Stimulated activated CD4-positive, alpha-beta T cell treated with anti-CD3 and anti-CD28 coated beads, TNF-alpha, amount 100 ng/mL, for 48 hours (primary cell): ENCODE results near the gene KRTAP5-8.
"Not testable (repeated sequence)": the region's sequence is repeated elsewhere in the genome, so short reads cannot be mapped to it uniquely, and the experiment has no call there.

Experiments
- DNase-seq, 3 donors: peaks; one replicate each; pipeline ENCODE4 v3.0.0-alpha.2; 2020; ENCODE audit warnings: low read depth in 3 of 3

KRTAP5-8 gene

DNA sequence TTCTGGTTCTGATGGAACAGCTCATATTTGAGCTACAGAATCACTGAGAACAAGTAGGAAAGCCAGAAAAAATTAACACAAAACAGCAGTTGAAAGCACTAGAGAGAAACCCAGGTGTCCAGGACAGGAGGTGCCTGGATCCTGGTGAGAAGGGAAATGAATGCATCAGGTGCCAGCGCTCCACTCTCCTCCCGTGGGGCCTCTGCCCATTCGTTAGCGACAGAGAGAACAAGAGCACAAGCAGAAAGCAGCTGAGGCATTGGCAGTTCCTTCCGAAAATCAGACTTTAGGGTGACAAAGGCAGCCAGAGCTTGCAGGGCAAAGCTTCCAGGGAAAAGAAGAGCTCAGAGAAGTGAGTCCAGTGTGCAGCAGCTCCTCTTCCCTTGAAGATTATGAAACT lies 30.7 kb upstream of the KRTAP5-8 start:
- DNase-seq = no peak

DNA sequence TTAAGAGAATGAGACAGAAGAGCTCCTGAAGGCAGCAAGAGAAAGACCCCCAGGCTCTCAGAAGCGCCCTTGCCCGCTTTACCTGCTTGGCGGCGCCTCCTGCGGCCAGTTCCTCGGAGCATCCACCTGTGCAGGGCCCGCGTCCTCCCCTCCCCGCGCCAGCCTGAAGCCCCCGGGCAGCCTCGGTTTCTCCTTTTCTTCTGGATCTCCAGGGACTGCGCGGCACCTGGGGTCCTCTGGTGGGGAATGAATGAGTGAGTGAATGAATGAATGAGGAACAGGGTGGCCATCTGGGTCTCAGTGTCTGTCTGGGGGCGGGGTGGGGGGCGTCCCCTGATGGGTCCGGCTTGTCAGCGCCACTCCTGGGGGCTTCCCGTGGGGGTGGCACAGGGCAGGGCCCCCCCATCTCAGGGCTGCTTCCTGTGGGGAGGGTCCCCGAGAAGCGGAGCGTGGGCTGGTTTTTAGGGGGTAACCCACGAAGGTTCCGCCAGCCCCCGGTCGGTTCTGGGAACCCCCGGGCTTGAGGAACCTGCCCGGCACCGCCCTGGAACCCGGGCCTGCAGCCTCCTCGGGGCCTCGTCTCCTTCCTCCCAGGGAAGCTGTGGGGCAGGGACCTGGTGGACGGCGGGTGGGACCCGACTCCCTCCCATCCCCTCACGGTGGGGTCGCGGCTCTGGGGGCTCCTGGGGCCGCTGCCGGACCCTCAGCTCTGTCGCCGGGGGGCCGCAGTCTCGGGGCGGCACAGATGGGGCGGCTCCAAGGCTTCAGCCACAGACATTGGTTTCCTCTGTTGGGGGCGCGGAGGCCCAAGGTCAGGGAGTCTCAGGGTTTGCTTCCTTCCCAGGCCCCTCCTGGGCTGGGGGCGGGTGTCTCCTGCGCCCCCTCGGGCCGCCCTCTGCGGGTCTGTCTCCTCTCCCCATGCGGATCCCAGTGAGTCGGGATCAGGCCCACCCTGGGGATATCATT lies 19.0 kb upstream of the KRTAP5-8 start:
- no peak for DNase-seq

DNA sequence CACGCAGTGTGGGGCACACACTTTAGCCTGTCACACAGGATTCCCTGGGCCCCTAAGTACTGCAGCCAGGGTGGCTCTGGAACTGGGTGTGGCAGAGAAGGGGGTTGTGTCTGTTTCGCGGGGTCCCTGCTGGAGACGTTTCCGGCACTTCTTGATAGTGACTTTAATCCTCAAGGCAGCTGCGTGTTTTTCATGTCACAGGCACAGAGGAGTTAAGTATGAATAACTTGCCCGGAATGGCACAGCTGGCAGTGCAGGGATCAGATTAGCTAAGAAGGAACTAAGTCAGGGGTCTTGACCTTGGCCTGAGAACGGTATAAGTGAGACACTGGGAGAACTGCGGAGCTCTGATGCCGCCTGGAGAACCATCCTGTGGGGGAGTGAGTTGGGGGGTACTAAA lies 18.3 kb upstream of the KRTAP5-8 start:
- DNase-seq = no peak

DNA sequence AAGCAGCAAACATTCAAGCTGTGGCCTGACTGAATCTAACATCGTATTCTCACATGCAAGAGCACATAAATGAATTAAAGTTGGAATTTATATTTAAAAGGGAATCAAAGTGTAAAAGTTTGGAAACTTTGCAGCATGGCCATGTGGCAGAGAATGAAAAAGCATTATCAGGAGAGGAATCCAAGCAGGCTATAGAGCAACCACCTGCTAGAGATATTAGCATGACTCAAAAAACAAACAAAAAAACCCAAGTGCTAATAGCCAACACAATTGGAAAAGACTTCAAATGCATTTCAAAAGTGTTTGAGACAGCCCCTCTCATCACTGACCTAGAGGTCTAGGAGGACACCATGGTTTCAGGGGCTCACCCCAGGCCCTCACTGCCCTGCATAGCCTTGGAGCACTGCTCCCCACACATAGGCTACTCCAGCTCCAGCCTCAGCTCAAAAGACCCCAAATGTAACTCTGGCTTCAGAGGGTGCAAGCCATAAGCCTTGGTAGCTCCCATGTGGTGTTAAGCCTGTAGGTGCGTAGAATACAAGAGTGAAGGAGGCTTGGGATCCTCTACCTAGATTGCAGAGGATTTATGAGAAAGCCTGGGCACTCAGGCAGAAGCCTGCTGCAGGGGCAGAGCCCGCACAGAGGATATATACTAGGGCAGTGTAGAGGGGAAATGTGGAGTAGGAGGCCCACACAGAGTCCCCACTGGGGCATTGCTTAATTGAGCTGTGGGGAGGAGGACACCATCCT lies 12.5 kb upstream of the KRTAP5-8 start:
- DNase-seq = no peak

DNA sequence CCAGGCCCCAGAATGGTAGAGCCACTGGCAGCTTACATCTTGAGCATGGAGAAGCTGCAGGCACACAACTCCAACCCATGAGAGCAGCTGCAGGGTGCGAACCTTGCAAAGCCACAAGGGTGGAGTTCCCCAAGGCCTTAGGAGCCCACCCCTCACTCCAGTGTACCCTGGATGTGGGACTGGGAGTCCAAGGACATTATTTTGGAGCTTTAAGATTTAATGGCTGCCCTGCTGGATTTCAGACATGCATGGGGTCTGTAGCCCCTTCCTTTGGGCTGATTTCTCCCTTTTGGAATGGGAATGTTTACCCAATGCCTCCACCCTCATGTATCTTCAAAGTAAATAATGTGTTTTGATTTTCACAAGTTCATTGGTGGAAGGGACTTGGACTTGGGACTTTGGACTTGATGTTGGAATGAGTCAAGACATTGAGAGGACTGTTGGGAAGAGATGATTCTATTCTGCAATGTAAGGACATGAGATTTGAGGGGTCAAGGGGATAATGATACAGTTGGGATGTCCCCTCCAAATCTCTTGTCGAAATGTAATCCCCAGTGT lies 11.8 kb upstream of the KRTAP5-8 start:
- no peak for DNase-seq

DNA sequence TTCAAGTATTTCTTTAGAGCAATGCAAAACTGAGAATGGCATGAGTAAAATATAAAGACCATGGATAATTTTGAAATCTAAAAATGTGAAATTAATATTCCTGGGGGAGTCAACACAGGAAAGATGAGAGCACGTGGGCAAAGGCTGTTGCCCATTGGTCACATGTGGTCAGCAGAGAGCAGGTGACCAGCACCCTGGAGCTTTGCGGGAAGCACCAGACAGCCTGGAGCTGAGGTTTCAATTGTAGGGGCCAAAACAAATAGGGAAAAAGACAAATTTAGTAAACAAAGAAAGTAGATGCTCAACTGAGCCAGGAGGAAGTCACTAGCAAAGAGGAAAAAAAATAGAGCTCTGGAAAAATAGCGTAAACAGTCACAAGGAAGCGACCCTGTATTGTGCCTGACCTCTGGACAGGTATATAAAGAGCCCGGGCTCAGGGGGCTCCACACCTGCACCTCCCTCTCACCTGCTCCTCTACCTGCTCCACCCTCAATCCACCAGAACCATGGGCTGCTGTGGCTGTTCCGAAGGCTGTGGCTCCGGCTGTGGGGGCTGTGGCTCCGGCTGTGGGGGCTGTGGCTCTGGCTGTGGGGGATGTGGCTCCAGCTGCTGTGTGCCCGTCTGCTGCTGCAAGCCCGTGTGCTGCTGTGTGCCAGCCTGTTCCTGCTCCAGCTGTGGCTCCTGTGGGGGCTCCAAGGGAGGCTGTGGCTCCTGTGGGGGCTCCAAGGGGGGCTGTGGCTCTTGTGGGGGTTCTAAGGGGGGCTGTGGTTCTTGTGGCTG lies 10.8 kb upstream of the KRTAP5-8 start, which contains the start of gene KRTAP5-7:
Gene KRTAP5-7 (plus strand): TSS at position 472 of the 780 bp plus-strand sequence. CDS start 34 bp downstream, at position 506.
- not testable (repeated sequence) for DNase-seq

DNA sequence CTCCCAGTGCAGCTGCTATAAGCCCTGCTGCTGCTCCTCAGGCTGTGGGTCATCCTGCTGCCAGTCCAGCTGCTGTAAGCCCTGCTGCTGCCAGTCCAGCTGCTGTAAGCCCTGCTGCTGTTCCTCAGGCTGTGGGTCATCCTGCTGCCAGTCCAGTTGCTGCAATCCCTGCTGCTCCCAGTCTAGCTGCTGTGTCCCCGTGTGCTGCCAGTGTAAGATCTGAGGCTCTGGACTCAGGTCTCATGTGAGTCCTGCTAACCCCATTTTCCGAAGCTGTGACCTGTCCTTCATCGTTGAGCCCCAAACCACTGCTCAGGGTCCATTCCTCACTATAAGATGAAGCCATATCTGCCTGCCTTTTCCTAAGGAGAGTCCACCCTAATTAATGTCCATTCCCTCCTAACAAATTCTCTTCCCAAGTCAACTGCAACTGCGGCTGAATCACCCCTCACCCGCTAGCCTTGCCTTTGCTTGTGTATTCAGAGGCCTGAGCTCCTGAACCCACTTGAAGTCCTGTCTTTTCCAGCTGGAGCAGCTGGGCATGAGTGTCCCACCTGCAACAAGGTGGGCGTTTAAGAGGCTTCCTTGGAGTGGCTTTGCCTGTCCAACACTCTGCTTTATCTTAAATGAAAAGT lies 10.1 kb upstream of the KRTAP5-8 start:
- no peak for DNase-seq

DNA sequence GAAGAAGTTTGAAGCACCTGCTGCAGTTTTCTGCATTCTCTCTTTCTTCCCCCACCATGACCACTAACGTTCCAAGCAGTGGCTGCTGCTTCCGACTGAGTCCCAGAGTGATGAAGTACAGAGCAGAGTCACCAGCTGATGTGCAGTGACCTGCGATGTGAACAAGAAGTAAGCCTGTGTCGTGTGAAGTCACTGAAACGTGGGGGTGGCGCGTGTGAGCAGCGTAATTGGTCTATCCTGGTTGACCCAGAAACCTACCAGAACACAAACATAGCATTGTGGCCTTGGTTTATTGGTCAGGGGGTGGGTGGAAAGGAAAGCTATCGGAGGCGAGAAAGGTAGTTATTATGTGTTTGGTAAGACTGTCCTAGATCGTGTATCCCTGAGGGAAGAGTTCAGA lies 7.2 kb upstream of the KRTAP5-8 start:
- DNase-seq = no peak

DNA sequence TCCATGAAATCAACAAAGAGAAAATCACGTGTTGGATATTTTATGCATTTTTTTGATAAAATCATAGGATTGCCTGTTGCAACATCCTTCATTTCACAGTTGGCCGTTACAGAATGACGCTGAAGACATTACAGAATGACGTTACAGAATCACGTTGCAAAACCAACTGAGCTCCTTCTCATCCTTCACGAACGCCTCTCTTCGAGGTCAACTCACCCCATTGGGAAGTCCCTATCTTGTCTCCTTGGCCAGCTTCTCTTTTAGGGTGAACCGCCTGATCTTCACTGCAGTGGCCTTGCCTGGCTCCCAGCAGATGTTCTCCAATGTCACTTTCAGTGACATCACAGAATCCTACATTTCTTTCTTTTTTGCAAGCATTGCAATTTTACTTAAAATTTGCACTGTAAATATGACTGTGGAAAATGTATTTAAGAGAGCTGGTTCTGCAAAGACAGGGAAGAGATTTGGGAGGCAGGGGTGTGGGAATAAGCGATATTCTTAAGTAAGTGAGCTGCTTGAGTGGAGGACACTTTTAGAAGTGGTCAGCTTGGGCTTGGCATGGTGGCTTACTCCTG lies 5.7 kb upstream of the KRTAP5-8 start:
- no peak for DNase-seq

DNA sequence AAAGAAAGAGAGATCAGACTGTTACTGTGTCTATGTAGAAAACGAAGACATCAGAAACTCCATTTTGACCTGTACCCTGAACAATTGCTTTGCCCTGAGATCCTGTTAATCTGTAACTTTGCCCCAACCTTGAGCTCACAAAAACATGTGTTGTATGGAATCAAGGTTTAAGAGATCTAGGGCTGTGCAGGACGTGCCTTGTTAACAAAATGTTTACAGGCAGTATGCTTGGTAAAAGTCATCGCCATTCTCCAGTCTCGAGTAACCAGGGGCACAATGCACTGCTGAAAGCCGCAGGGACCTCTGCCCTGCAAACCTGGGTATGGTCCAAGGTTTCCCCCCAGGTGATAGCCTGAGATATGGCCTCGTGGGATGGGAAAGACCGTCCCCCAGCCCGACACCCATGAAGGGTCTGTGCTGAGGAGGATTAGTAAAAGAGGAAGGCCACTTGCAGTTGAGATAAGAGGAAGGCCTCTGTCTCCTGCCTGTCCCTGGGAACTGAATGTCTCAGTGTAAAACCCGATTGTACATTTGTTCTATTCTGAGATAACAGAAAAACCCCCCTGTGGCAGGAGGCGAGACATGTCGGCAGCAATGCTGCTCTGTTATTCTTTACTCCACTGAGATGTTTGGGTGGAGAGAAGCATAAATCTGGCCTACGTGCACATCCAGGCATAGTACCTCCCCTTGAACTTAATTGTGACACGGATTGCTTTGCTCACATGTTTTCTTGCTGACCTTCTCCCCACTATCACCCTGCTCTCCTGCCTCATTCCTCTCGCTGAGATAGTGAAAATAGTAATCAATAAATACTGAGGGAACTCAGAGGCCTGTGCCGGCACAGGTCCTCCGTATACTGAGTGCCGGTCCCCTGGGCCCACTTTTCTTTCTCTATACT lies 2.9 kb upstream of the KRTAP5-8 start:
- DNase-seq = not testable (repeated sequence)

DNA sequence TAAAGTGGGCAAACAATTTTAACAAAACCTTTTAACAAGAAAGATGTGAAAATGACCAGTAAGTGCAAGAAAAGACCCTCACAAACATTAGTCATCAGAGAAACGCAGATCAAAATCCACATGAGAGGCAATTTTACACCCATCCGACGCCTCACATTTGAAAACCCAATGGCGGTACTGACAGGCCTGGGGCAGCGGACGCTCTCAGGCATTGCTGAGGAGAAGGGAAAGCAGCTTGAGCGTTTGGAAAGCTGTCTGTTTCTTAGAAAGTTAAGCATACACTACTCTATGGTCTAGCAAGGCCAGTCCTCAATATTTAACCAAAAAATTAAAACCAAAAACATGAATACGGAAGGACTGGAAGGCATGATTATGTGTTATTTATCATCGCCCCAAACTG lies 2.0 kb upstream of the KRTAP5-8 start:
- no peak for DNase-seq

DNA sequence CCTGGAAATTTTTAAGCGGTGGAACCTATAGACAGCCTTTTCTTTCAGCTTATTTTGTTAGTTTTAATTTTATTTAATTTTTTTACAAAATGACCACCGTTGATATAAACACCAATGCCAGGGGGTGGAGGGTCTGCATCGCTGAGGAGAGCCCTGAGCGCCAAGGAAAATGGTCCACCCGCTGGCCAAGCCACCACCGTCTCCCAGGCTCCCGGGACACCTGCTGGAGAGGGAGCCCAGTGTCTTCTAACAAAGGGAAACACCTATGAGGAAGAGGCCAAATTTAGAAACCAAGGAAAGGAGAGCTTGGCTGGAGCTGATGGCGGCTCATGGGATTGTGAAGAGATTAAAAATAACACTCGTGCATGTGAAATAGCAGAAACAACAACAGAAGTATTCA lies 288 bp upstream of the KRTAP5-8 start:
- DNase-seq = no peak

DNA sequence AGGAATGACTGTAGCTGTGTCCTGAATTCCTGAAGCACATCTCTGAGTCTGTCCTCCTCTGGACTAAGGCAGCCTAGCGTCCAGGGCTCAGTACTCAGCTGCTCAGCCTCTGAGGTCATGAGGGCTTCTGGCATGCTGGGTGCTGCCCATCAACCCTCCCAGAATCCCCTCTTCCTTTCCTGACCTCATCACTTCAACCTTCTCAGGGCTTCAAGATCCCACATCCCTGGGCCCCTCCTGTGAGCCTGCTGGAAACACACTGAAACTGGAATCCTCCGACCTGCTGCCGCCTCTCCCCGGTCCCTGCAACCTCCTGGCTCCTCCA lies 803 bp downstream of the KRTAP5-8 start:
- DNase-seq = no peak

DNA sequence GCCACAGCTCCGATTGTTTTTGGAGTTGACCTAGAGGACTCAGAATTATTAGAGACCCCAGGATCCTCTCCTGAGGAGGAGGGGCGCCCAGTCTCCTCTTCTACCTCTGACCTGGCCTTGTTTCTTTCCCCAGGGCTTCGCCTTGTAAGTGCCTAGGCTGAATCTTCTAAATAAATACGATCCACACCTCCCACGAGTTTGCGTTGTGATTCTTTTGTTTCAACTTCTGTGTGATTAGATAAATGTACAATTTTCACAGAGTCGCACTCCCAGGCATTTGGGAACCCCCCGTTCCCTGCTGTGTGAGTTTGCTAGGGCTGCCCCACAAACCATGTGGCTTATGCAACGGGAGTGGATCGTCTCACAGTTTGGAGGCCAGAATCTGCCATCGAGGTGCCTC lies 1.2 kb downstream of the KRTAP5-8 start:
- DNase-seq = no peak

DNA sequence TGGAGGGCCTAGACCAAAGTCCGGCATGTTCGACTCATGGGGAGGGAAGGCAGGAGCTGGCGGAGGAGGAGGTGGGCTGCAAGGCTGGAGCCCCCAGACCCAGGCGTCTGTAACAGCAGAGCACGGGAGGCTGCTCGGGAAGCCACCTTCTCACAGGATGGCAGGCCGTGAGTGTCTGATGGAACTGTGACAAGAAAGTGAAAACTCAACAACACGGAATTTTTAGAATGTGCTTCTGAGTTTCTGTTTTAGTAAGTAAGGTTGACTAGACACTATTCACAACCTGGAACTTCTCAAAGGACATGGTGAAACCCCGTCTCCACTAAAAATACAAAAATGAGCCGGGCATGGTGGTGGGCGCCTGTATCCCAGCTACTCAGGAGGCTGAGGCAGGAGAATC lies 2.1 kb downstream of the KRTAP5-8 start:
- DNase-seq = not testable (repeated sequence)

DNA sequence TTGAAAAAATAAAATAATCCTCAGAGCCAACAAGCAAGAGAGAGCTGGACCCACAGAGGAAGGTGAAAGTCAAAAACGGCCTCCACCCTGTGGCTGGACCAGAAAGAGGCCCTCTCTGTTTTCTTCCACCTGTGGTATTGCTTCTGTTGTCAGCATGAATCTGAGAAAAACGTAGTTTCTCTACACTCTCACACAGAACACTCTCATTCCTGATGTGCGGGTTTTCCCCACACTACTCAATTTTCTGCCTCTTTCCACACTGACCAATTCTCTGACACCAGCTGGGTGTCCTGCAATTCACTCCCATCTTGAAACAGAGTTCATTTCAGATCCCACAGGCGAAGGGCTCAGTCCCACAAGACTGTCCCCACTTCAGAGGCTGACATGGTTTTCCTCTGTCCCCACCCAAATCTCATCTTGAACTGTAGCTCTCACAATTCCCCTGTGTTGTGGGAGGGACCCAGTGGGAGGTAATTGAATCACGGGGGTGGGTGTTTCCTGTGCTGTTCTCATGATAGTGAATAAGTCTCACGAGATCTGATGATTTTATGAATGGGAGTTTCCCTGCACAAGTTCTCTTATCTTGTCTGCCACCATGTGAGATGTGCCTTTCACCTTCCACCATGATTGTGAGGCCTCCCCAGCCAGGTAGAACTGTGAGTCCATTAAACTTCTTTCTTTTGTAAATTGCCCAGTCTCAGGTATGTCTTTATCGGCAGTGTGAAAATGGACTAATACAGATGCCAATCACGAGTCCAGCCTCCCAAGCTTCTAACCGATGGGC lies 2.9 kb downstream of the KRTAP5-8 start:
- not testable (repeated sequence) for DNase-seq

DNA sequence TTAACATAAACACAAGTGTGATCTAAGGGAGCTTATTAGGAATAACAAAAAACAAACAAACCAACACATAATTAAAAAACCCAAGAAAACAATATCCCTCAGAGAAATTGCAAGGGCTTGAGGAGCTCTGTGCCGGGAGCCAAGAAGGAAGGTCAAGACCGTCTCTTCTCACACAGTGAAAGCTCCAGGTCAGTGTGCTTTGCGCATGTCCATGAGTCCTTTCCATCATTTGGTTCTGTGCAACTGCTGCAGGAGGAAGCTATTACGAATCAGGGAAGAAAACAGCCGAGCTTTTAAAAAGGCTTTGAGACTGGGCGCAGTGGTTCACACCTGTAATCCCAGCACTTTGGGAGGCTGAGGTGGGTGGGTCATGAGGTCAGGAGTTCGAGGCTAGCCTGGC lies 4.6 kb downstream of the KRTAP5-8 start:
- DNase-seq = no peak

DNA sequence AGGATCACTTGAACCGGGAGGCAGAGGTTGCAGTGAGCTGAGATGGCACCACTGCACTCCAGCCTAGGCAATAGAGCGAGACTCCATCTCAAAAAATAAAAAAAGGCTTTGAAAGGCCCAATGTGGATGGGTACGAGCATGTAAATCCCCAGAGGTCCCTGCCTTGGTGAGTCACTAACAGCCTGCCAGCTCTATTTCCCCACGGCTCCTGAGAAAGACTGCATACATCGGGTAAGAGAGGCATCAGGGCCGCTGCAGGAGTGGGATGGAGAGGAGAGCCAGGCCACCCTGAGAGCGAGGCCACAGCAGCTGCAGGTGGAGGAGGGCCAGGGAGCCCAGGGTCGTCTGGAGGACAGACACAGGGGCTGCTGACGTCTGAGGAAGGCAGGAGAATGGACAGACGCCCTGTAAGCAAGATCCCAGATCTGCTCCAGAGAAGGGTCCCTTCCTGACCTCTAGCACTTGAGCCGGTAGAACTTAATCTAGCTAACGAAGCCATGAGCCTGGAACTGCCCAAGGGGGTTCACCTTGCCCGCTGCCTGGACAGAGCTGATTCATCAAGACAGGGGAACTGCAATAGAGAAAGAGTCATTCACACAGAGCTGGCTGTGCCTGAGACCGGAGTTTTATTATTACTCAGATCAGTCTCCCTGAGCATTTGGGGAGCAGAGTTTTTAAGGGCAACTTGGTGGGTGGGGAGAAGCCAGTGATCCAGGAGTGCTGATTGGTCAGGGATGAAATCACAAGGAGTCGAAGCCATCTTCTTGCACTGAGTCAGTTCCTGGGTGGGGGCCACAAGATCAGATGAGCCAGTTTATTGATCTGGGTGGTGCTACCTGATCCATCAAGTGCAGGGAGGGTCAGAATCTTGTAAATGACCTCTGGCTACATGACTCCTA lies 5.3 kb downstream of the KRTAP5-8 start:
- DNase-seq = peak in 1 of 3 donors; percentile 8
